HEK293 (cell line): ENCODE results near the gene MAN2B2.

Source experiments
- CTCF ChIA-PET: fragments of 350-600 bp; formaldehyde crosslinking; extraction: SDS; loops from one replicate; lab custom pipeline; 2021; ENCODE audit warnings: antibody characterized with exemption; lab: Yijun Ruan, JAX
- POLR2A ChIA-PET: fragments of 300-600 bp; formaldehyde crosslinking; extraction: SDS; loops from one replicate; lab custom pipeline; 2020; ENCODE audit warnings: antibody characterized with exemption, inconsistent platforms; lab: Yijun Ruan, JAX
- H3K27ac ChIP-seq: fragments of 200-500 bp; sonication (Bioruptor generic); 2 replicates; pipeline ENCODE4 v1.5.1; 2014; ENCODE audit warnings: low read depth, low read length, control low read depth, inconsistent platforms; ENCODE audit errors: extremely low read depth
- H3K36me3 ChIP-seq, 2 experiments: fragments of 200-500 bp in 1 of 2; sonication (Bioruptor generic) in 1 of 2; 1 replicate in 1 of 2; 2 replicates in 1 of 2; pipeline ENCODE4 v1.5.1; 2014 to 2017; ENCODE audit warnings: inconsistent platforms in 2 of 2, low read length in 2 of 2; ENCODE audit not compliant: control insufficient read depth in 2 of 2, insufficient read depth in 1 of 2
- H3K4me1 ChIP-seq: fragments of 200-500 bp; sonication (Bioruptor generic); 2 replicates; pipeline ENCODE4 v1.5.1; 2014; ENCODE audit warnings: mild to moderate bottlenecking, low read length, inconsistent platforms; ENCODE audit not compliant: control insufficient read depth, insufficient read depth
- H3K4me3 ChIP-seq: 2 replicates; pipeline ENCODE4 v1.5.1; 2011; ENCODE audit warnings: low read depth, mild to moderate bottlenecking, control low read depth, low read length, moderate library complexity
- H3K9me3 ChIP-seq: fragments of 200-500 bp; sonication (Bioruptor generic); 2 replicates; pipeline ENCODE4 v1.5.1; 2014; ENCODE audit warnings: low read depth, low read length, inconsistent platforms; ENCODE audit not compliant: control insufficient read depth, insufficient read depth
- GLI2 ChIP-seq: fragments of 450-650 bp; formaldehyde crosslinking; IDR thresholded peaks from 2 replicates; pipeline ENCODE4; 2017; ENCODE audit warnings: missing biosample characterization, missing genetic modification characterization, low read depth, borderline replicate concordance
- GLIS1 ChIP-seq: fragments of 450-650 bp; formaldehyde crosslinking; IDR thresholded peaks from 2 replicates; pipeline ENCODE4 v1.5.1; 2016; ENCODE audit warnings: missing biosample characterization, missing genetic modification characterization
- KLF16 ChIP-seq: fragments of 450-650 bp; formaldehyde crosslinking; IDR thresholded peaks from 2 replicates; pipeline ENCODE4 v1.5.1; 2017; ENCODE audit warnings: missing biosample characterization, missing genetic modification characterization
- OSR2 ChIP-seq: fragments of 450-650 bp; formaldehyde crosslinking; IDR thresholded peaks from 2 replicates; pipeline ENCODE4 v1.5.1; 2016; ENCODE audit warnings: missing biosample characterization, missing genetic modification characterization
- SCRT1 ChIP-seq: fragments of 450-650 bp; formaldehyde crosslinking; IDR thresholded peaks from 2 replicates; pipeline ENCODE4 v1.5.1; 2016; ENCODE audit warnings: missing biosample characterization, missing genetic modification characterization, borderline replicate concordance
- SCRT2 ChIP-seq: fragments of 450-650 bp; formaldehyde crosslinking; IDR thresholded peaks from 2 replicates; pipeline ENCODE4 v1.5.1; 2016; ENCODE audit warnings: missing biosample characterization, missing genetic modification characterization
- SP3 ChIP-seq: fragments of 450-650 bp; formaldehyde crosslinking; IDR thresholded peaks from 2 replicates; pipeline ENCODE4 v1.5.1; 2016; ENCODE audit warnings: missing biosample characterization, missing genetic modification characterization
- ZBTB26 ChIP-seq: fragments of 450-650 bp; formaldehyde crosslinking; optimal IDR thresholded peaks from 2 replicates; pipeline ENCODE3; 2016; ENCODE audit warnings: missing biosample characterization, mild to moderate bottlenecking, missing genetic modification characterization
- ZBTB8A ChIP-seq: fragments of 450-650 bp; formaldehyde crosslinking; IDR thresholded peaks from 2 replicates; pipeline ENCODE4 v1.5.1; 2016; ENCODE audit warnings: missing biosample characterization, missing genetic modification characterization
- ZEB2 ChIP-seq: fragments of 450-650 bp; formaldehyde crosslinking; IDR thresholded peaks from 2 replicates; pipeline ENCODE4 v1.5.1; 2016; ENCODE audit warnings: missing biosample characterization, missing genetic modification characterization
- ZFHX2 ChIP-seq: fragments of 450-650 bp; formaldehyde crosslinking; conservative IDR thresholded peaks from 2 replicates; pipeline ENCODE4 v1.5.1; 2016; ENCODE audit warnings: missing biosample characterization, missing genetic modification characterization
- ZFP3 ChIP-seq: fragments of 450-650 bp; formaldehyde crosslinking; IDR thresholded peaks from 2 replicates; pipeline ENCODE4 v1.5.1; 2016; ENCODE audit warnings: low read depth, missing biosample characterization, missing genetic modification characterization
- ZNF114 ChIP-seq: fragments of 450-650 bp; formaldehyde crosslinking; IDR thresholded peaks from 2 replicates; pipeline ENCODE4 v1.5.0; 2017; ENCODE audit warnings: missing biosample characterization, missing genetic modification characterization
- ZNF121 ChIP-seq: fragments of 450-650 bp; formaldehyde crosslinking; IDR thresholded peaks from 2 replicates; pipeline ENCODE4 v1.5.1; 2016; ENCODE audit warnings: missing biosample characterization, missing genetic modification characterization
- ZNF223 ChIP-seq: fragments of 450-650 bp; formaldehyde crosslinking; IDR thresholded peaks from 2 replicates; pipeline ENCODE4 v1.5.1; 2016; ENCODE audit warnings: missing biosample characterization, missing genetic modification characterization
- ZNF248 ChIP-seq: fragments of 450-650 bp; formaldehyde crosslinking; IDR thresholded peaks from 2 replicates; pipeline ENCODE4 v1.5.1; 2017; ENCODE audit warnings: missing biosample characterization, missing genetic modification characterization
- ZNF266 ChIP-seq: fragments of 450-650 bp; formaldehyde crosslinking; IDR thresholded peaks from 2 replicates; pipeline ENCODE4 v1.5.1; 2016; ENCODE audit warnings: missing biosample characterization, missing genetic modification characterization, low read depth
- ZNF311 ChIP-seq: fragments of 450-650 bp; formaldehyde crosslinking; IDR thresholded peaks from 2 replicates; pipeline ENCODE4 v1.5.1; 2017; ENCODE audit warnings: missing biosample characterization, missing genetic modification characterization, borderline replicate concordance
- ZNF335 ChIP-seq: fragments of 450-650 bp; formaldehyde crosslinking; conservative IDR thresholded peaks from 2 replicates; pipeline ENCODE4 v1.5.1; 2016; ENCODE audit warnings: missing biosample characterization, missing genetic modification characterization
- ZNF354C ChIP-seq: fragments of 450-650 bp; formaldehyde crosslinking; IDR thresholded peaks from 2 replicates; pipeline ENCODE4 v1.5.1; 2016; ENCODE audit warnings: missing biosample characterization, missing genetic modification characterization, low read depth, borderline replicate concordance
- ZNF391 ChIP-seq: fragments of 450-650 bp; formaldehyde crosslinking; IDR thresholded peaks from 2 replicates; pipeline ENCODE4 v1.5.1; 2016; ENCODE audit warnings: low read depth, missing biosample characterization, missing genetic modification characterization, borderline replicate concordance
- ZNF48 ChIP-seq: fragments of 450-650 bp; formaldehyde crosslinking; IDR thresholded peaks from 2 replicates; pipeline ENCODE4 v1.5.1; 2016; ENCODE audit warnings: missing biosample characterization, missing genetic modification characterization
- ZNF596 ChIP-seq: fragments of 450-650 bp; IDR thresholded peaks from 2 replicates; pipeline ENCODE4 v1.5.0; 2018; ENCODE audit warnings: missing biosample characterization, mild to moderate bottlenecking, missing genetic modification characterization, moderate library complexity
- ZNF623 ChIP-seq: fragments of 450-650 bp; formaldehyde crosslinking; IDR thresholded peaks from 2 replicates; pipeline ENCODE4 v1.5.1; 2016; ENCODE audit warnings: missing biosample characterization, missing genetic modification characterization
- ZNF624 ChIP-seq: fragments of 450-650 bp; formaldehyde crosslinking; IDR thresholded peaks from 2 replicates; pipeline ENCODE4 v1.5.1; 2017; ENCODE audit warnings: missing biosample characterization, missing genetic modification characterization
- ZNF660 ChIP-seq: fragments of 450-650 bp; IDR thresholded peaks from 2 replicates; pipeline ENCODE4 v1.5.1; 2018; ENCODE audit warnings: missing biosample characterization, mild to moderate bottlenecking, missing genetic modification characterization
- ZNF707 ChIP-seq: fragments of 450-650 bp; formaldehyde crosslinking; IDR thresholded peaks from 2 replicates; pipeline ENCODE4 v1.5.1; 2016; ENCODE audit warnings: missing biosample characterization, missing genetic modification characterization
- ZNF785 ChIP-seq: fragments of 450-650 bp; formaldehyde crosslinking; IDR thresholded peaks from 2 replicates; pipeline ENCODE4 v1.5.1; 2016; ENCODE audit warnings: missing biosample characterization, missing genetic modification characterization
- ZNF830 ChIP-seq: fragments of 450-650 bp; IDR thresholded peaks from 2 replicates; pipeline ENCODE4 v1.5.0; 2018; ENCODE audit warnings: missing biosample characterization, missing genetic modification characterization, low read depth, mild to moderate bottlenecking, moderate library complexity
- ZSCAN30 ChIP-seq: fragments of 450-650 bp; IDR thresholded peaks from 2 replicates; pipeline ENCODE4 v1.5.1; 2018; ENCODE audit warnings: missing biosample characterization, mild to moderate bottlenecking, missing genetic modification characterization, moderate library complexity
- TF ChIP-seq, protein P1 (sequence below): fragments of 450-650 bp; formaldehyde crosslinking; IDR thresholded peaks from 2 replicates; pipeline ENCODE4 v1.5.1; 2017; ENCODE audit warnings: missing biosample characterization, missing genetic modification characterization

Gene MAN2B2

GRCh38 chr4:6532102-6532501 is 42.9 kb upstream of the MAN2B2 start (continued):
- TF ChIP-seq SCRT1 (no peak), ZBTB8A (tag by site-specific recombination) (no peak), ZNF354C (tag by site-specific recombination) (no peak), ZNF391 (tag by site-specific recombination) (no peak), ZNF311 (no peak), ZNF223 (tag by site-specific recombination) (no peak), ZNF830 (tag by site-specific recombination) (no peak), ZNF121 (no peak)

GRCh38 chr4:6532658-6533057 is 42.3 kb upstream of the MAN2B2 start:
- Histone ChIP-seq H3K4me3 (no peak overlapping the region), H3K9me3 (no peaks in the 10 kb centered on the region), H3K36me3 (no peaks in the 10 kb centered on the region), H3K4me1 (no peaks in the 10 kb centered on the region), H3K27ac (no peak overlapping the region)
- ChIA-PET CTCF (interaction anchor here (1.2 kb wide), 1 partner anchor 14 kb away, joined by 4 read pairs; no protein-coding TSS in a partner anchor), POLR2A (no interaction called here)
- no peak for TF ChIP-seq ZFP3
- no peak for TF ChIP-seq ZNF623 (tag by site-specific recombination)
- TF ChIP-seq ZNF596 (tag by site-specific recombination) = no peak
- no peak for TF ChIP-seq ZNF707 (tag by site-specific recombination)
- TF ChIP-seq GLI2 (tag by site-specific recombination) = no peak
- TF ChIP-seq OSR2 (tag by site-specific recombination) = no peak
- TF ChIP-seq KLF16 (tag by site-specific recombination) = no peak
- no peak for TF ChIP-seq ZNF660
- no peak for TF ChIP-seq ZBTB26 (tag by site-specific recombination)
- TF ChIP-seq ZNF48 (tag by site-specific recombination) = no peak
- no peak for TF ChIP-seq ZEB2 (tag by site-specific recombination)
- TF ChIP-seq SCRT2 (tag by site-specific recombination) = no peak
- TF ChIP-seq ZNF335 (tag by site-specific recombination) = no peak
- no peak for TF ChIP-seq ZNF248
- TF ChIP-seq ZNF311 = no peak
- TF ChIP-seq ZSCAN30 (tag by site-specific recombination) = no peak
- no peak for TF ChIP-seq SP3 (tag by site-specific recombination)
- TF ChIP-seq ZNF114 = no peak
- TF ChIP-seq ZFHX2 = no peak
- TF ChIP-seq GLIS1 (tag by site-specific recombination) = no peak

DNA sequence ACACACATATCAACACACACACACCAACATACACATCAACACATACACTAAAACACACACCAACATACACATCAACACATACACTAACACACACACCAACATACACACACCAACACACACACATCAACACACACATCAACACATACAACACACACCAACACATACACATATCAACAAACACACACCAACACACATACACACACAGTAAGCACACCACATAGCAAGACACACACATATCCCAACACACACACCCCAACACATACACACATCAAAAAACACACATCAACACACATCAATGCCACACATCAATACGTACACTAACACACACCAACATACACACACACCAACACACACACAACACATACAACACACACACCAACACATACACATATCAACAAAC is 40.9 kb upstream of the MAN2B2 start:
- CTCF ChIA-PET = no interaction called here
- TF ChIP-seq ZNF624 (no peak), ZNF596 (tag by site-specific recombination) (no peak), ZNF266 (tag by site-specific recombination) (no peak), ZNF785 (tag by site-specific recombination) (0 out of 2 replicates have a peak, but pooled peaks have one; percentile 22), ZNF114 (0 out of 2 replicates have a peak, but pooled peaks have one; percentile 36)
- TF ChIP-seq, protein P1, sequence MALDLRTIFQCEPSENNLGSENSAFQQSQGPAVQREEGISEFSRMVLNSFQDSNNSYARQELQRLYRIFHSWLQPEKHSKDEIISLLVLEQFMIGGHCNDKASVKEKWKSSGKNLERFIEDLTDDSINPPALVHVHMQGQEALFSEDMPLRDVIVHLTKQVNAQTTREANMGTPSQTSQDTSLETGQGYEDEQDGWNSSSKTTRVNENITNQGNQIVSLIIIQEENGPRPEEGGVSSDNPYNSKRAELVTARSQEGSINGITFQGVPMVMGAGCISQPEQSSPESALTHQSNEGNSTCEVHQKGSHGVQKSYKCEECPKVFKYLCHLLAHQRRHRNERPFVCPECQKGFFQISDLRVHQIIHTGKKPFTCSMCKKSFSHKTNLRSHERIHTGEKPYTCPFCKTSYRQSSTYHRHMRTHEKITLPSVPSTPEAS (tag by site-specific recombination) = peak; percentile 74
- Histone ChIP-seq H3K27ac (no peak overlapping the region), H3K36me3 (no peaks in the 10 kb centered on the region), H3K4me3 (no peak overlapping the region), H3K4me1 (no peaks in the 10 kb centered on the region), H3K9me3 (no peaks in the 10 kb centered on the region)
- POLR2A ChIA-PET = no interaction called here
